Measurements from ENCODE around the gene DHX15. TPM values are rescaled to one million over a fixed set of nuclear protein-coding genes. Genes with fewer than 3 reads are reported as not detected.

Gene DHX15
- total and polyA plus RNA-seq, 8 donors: 47.5 to 699 (median 127) TPM

- H3K9me3 ChIP-seq: no peaks in the 10 kb centered on the region
- TF ChIP-seq, protein P1, sequence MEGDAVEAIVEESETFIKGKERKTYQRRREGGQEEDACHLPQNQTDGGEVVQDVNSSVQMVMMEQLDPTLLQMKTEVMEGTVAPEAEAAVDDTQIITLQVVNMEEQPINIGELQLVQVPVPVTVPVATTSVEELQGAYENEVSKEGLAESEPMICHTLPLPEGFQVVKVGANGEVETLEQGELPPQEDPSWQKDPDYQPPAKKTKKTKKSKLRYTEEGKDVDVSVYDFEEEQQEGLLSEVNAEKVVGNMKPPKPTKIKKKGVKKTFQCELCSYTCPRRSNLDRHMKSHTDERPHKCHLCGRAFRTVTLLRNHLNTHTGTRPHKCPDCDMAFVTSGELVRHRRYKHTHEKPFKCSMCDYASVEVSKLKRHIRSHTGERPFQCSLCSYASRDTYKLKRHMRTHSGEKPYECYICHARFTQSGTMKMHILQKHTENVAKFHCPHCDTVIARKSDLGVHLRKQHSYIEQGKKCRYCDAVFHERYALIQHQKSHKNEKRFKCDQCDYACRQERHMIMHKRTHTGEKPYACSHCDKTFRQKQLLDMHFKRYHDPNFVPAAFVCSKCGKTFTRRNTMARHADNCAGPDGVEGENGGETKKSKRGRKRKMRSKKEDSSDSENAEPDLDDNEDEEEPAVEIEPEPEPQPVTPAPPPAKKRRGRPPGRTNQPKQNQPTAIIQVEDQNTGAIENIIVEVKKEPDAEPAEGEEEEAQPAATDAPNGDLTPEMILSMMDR (IDR thresholded peaks at IDR 0.05): no peak
- TF ChIP-seq POLR2AphosphoS5 (IDR thresholded peaks at IDR 0.05): peak in 1 of 3 donors; percentile 38
- intact Hi-C loops (cut with DNase I; ENCODE audit: low total_unique reads): no loop called here
- no peaks in the 10 kb centered on the region for H3K36me3 ChIP-seq
- peak; percentile 72 to 90 for DNase-seq
- WGBS, 5 donors: 30 to 43% (median 41%) methylated on average over 8 of the region's 8 CpGs
- H3K4me1 ChIP-seq: peaks cover 0 to 8% (median 6%) of the 10 kb centered on the region in 4 donors
- peak overlapping the region; percentile 81 to 88 (median 83) for H3K27ac ChIP-seq
- H3K4me3 ChIP-seq: no peak overlapping the region
- H3K27me3 ChIP-seq: no peaks in the 10 kb centered on the region
Observed at GRCh38 chr4:24598025-24598424, 13.7 kb upstream of the DHX15 start.

DNA sequence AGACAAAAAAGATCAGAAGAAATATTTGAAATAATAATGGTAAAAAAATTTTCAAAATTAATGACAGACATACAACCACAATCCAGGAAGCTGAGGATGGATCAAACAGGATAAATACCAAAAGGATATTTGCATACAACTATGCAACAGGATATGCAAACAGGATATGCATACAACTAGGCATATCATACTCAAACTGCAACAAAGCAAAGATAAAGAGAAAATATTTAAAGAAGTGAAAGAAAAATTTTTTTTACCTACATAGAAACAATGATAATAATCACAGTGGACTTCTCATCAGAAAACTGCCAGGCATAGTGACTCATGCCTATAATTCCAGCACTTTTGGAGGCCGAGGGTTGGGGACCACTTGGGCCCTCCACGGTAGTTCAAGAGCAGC, 11.3 kb upstream of the DHX15 start:
- H3K27me3 ChIP-seq: no peaks in the 10 kb centered on the region

DNA sequence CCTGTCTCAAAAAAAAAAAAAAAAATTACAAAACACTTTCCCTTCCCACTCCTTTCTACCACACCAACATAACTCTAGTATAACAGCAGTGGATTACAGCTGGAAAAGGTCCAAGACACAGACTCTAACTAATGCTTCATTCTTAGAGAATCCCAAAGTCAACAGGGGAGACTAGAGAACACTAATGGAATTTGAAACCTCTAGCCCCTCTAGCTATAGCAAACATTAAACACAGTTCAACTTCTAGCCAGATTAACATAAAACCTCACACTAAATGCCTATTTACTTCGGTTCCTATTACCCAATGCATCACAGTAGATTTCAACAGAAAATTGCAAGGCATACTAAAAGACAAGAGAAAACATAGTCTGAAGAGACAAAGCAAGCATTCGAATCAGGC, 10.5 kb upstream of the DHX15 start:
- H3K27me3 ChIP-seq: no peaks in the 10 kb centered on the region
- peak overlapping the region in 2 of 5 donors; percentile 38 to 66 for H3K27ac ChIP-seq
- WGBS, 5 donors: 36 to 59% (median 43%) methylated on average over 2 of the region's 2 CpGs
- H3K4me3 ChIP-seq: no peak overlapping the region
- no peaks in the 10 kb centered on the region for H3K36me3 ChIP-seq
- TF ChIP-seq POLR2AphosphoS5 (IDR thresholded peaks at IDR 0.05): no peak
- TF ChIP-seq, protein P1 (IDR thresholded peaks at IDR 0.05): no peak
- no peak for TF ChIP-seq EP300 (IDR thresholded peaks at IDR 0.05)
- no peak for TF ChIP-seq POLR2A (IDR thresholded peaks at IDR 0.05)
- peak in 1 of 2 donors; percentile 50 for DNase-seq
- intact Hi-C loops (cut with DNase I; ENCODE audit: low total_unique reads): no loop called here
- peaks cover 0 to 8% (median 6%) of the 10 kb centered on the region in 4 donors for H3K4me1 ChIP-seq
- H3K9me3 ChIP-seq: peaks cover 0 to 10% (median 3%) of the 10 kb centered on the region in 4 donors

More for the DNA sequence above, 11.3 kb upstream of the DHX15 start:
- TF ChIP-seq POLR2AphosphoS5 (IDR thresholded peaks at IDR 0.05): peak in 1 of 3 donors; percentile 10
- TF ChIP-seq EP300 (IDR thresholded peaks at IDR 0.05): no peak
- no peak for DNase-seq
- peaks cover 0 to 2% (median under 1%) of the 10 kb centered on the region in 4 donors for H3K9me3 ChIP-seq
- intact Hi-C loops (cut with DNase I; ENCODE audit: low total_unique reads): no loop called here
- H3K36me3 ChIP-seq: no peaks in the 10 kb centered on the region
- 37 to 71% (median 53%) methylated on average over 2 of the region's 2 CpGs for WGBS, 5 donors
- peaks cover 0 to 8% (median 6%) of the 10 kb centered on the region in 4 donors for H3K4me1 ChIP-seq
- H3K4me3 ChIP-seq: no peak overlapping the region
- H3K27ac ChIP-seq: peak overlapping the region in 2 of 5 donors; percentile 38 to 66

DNA sequence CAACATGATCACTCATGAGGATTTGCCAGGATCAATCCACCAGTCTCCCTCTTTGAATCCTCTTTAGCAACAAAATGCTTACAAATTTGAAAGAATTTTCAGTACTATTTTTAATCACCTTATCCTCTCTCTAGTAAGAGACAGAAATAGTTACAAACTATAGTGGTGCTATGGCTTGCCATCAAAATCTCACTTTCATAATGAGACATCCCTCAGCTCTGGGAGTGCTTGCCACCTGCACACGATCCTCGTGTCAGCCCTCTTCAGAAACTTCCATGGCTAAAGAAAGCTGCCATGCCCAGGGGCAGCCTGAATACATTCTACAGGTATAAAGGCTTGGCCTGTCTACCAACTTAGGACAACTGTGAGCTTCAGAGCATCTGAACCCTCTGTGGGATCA, 5.1 kb upstream of the DHX15 start:
- no peak for DNase-seq
- no peaks in the 10 kb centered on the region for H3K27me3 ChIP-seq
- H3K36me3 ChIP-seq: no peaks in the 10 kb centered on the region
- peaks cover 0 to 9% (median 2%) of the 10 kb centered on the region in 4 donors for H3K4me1 ChIP-seq
- TF ChIP-seq POLR2A (IDR thresholded peaks at IDR 0.05) (no peak), POLR2AphosphoS5 (IDR thresholded peaks at IDR 0.05) (no peak), EP300 (IDR thresholded peaks at IDR 0.05) (no peak)
- TF ChIP-seq, protein P1 (IDR thresholded peaks at IDR 0.05): no peak
- intact Hi-C loops (cut with DNase I; ENCODE audit: low total_unique reads): no loop called here
- WGBS, 5 donors: 80 to 96% (median 88%) methylated on average over 2 of the region's 2 CpGs
- H3K27ac ChIP-seq: no peak overlapping the region
- no peak overlapping the region for H3K4me3 ChIP-seq
- peaks cover 0 to 14% (median 3%) of the 10 kb centered on the region in 4 donors for H3K9me3 ChIP-seq

DNA sequence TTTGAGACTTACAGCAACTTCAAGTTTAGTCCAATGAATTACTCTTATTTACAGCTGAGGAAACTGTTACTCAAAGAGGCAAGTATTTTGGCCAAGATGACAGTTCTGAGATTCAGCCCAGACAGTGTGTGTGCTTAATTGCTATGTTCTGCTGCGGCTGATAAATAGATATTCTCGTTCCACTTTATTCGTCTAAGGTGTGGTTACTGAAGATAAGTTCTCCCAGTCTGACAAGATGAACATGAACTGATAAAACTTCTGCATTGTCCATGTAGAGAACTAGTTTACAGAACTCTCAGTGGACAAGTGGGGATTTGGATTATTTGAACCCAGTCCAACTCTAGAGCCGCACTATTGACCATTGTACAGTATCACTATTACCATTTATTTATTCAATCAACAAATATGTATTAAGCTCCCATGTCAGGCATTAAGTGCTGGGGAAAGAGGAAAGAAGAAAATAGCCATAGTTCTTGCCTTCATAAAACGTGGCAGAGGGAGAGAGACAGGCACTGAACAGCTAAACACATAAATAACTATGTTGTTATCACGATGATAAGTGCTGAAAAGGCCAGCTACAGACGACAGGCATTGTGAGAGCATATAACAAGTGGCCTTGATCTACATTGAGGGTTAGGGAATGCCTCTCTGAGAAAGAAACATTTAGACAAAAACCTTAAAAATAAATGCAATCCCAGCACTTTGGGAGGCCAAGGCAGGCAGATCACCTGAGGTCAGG, 4.0 kb upstream of the DHX15 start:
- peaks cover 0 to 14% (median 3%) of the 10 kb centered on the region in 4 donors for H3K9me3 ChIP-seq
- WGBS, 5 donors: 29 to 40% (median 38%) methylated on average over 7 of the region's 7 CpGs
- H3K27me3 ChIP-seq: no peaks in the 10 kb centered on the region
- intact Hi-C loops (cut with DNase I; ENCODE audit: low total_unique reads): no loop called here
- TF ChIP-seq POLR2A (IDR thresholded peaks at IDR 0.05): no peak
- H3K4me1 ChIP-seq: peaks cover 0 to 9% (median 2%) of the 10 kb centered on the region in 4 donors
- H3K27ac ChIP-seq: no peak overlapping the region
- H3K36me3 ChIP-seq: no peaks in the 10 kb centered on the region
- no peak for DNase-seq
- no peak overlapping the region for H3K4me3 ChIP-seq

All from stomach (tissue), 9 donors.